CD14-positive monocyte (primary cell): ENCODE data around the gene GNA12. TPM values are rescaled to one million over a fixed set of nuclear protein-coding genes. Genes with fewer than 3 reads are reported as not detected.

ENCODE experiments used
- DNase-seq, 3 donors: peaks; one replicate each; pipeline ENCODE4 v3.0.0-alpha.2; 2011 to 2022
- H2AFZ ChIP-seq: 2 replicates; pipeline ENCODE4 v1.6.0; 2012; ENCODE audit warnings: mild to moderate bottlenecking, low read depth, low read length, inconsistent platforms; ENCODE audit not compliant: insufficient read depth, poor library complexity, severe bottlenecking
- H3K27ac ChIP-seq, 2 donors: 1 replicate in 1 of 2; 2 replicates in 1 of 2; pipeline ENCODE4 v1.5.1; 2012 to 2013; ENCODE audit warnings: low read length in 2 of 2, control low read depth in 1 of 2, inconsistent platforms in 1 of 2, low read depth in 1 of 2, mild to moderate bottlenecking in 1 of 2
- H3K27me3 ChIP-seq, 2 donors: one replicate each; pipeline versions ENCODE4 v1.6.0 to v1.6.1; 2011 to 2013; ENCODE audit warnings: low read length in 2 of 2; ENCODE audit not compliant: control insufficient read depth in 2 of 2, insufficient read depth in 2 of 2
- H3K36me3 ChIP-seq, 2 donors: replicated peaks in 1 of 2; 1 replicate in 1 of 2; 2 replicates in 1 of 2; pipeline versions ENCODE4 v1.5.1 to v1.6.1; 2012 to 2013; ENCODE audit warnings: low read length in 2 of 2, control low read depth in 1 of 2, inconsistent platforms in 1 of 2, mild to moderate bottlenecking in 1 of 2; ENCODE audit not compliant: insufficient read depth in 2 of 2, control insufficient read depth in 1 of 2
- H3K4me1 ChIP-seq, 2 donors: 1 replicate in 1 of 2; 2 replicates in 1 of 2; pipeline versions ENCODE4 v1.5.1 to v1.6.1; 2012 to 2013; ENCODE audit warnings: low read length in 2 of 2, control low read depth in 1 of 2, inconsistent platforms in 1 of 2, mild to moderate bottlenecking in 1 of 2, moderate library complexity in 1 of 2; ENCODE audit not compliant: insufficient read depth in 2 of 2, control insufficient read depth in 1 of 2
- H3K4me2 ChIP-seq: replicated peaks from 2 replicates; pipeline ENCODE3; 2012; ENCODE audit warnings: low read length, moderate library complexity, mild to moderate bottlenecking; ENCODE audit not compliant: poor library complexity, severe bottlenecking; ENCODE audit errors: extremely low read depth
- H3K4me3 ChIP-seq, 3 experiments: fragments of 200-600 bp in 1 of 3; sonication (generic) in 1 of 3; replicated peaks in 1 of 3; 1 replicate in 2 of 3; 2 replicates in 1 of 3; pipeline ENCODE4 v1.5.1; 2011 to 2013; ENCODE audit warnings: low read length in 3 of 3, mild to moderate bottlenecking in 3 of 3, control low read depth in 2 of 3, low read depth in 2 of 3, inconsistent platforms in 1 of 3, moderate library complexity in 1 of 3
- H3K79me2 ChIP-seq: 2 replicates; pipeline ENCODE4 v1.6.0; 2012; ENCODE audit warnings: mild to moderate bottlenecking, control low read depth, inconsistent platforms, low read length, moderate library complexity; ENCODE audit not compliant: insufficient read depth
- H3K9ac ChIP-seq: 2 replicates; pipeline ENCODE4 v1.6.0; 2017; ENCODE audit warnings: low read length, mild to moderate bottlenecking; ENCODE audit not compliant: insufficient read depth, poor library complexity, severe bottlenecking
- H3K9me3 ChIP-seq, 2 donors: replicated peaks in 1 of 2; 1 replicate in 1 of 2; 2 replicates in 1 of 2; pipeline versions ENCODE4 v1.5.1 to v1.6.1; 2012 to 2013; ENCODE audit warnings: low read length in 2 of 2, control low read depth in 1 of 2; ENCODE audit not compliant: control insufficient read depth in 1 of 2, insufficient read depth in 1 of 2
- H4K20me1 ChIP-seq: 2 replicates; pipeline ENCODE4 v1.6.0; 2012; ENCODE audit warnings: mild to moderate bottlenecking, low read length, control low read depth, moderate library complexity; ENCODE audit not compliant: insufficient read depth
- H3K27ac Mint-ChIP-seq, 7 donors: one replicate each; pipeline ENCODE4 v1.8.0; 2020; ENCODE audit warnings: mild to moderate bottlenecking in 7 of 7, mixed read lengths in 7 of 7, moderate library complexity in 6 of 7, inconsistent platforms in 2 of 7
- H3K27me3 Mint-ChIP-seq, 3 donors: one replicate each; pipeline ENCODE4 v1.8.0; 2021 to 2022; ENCODE audit warnings: low read depth in 3 of 3, mild to moderate bottlenecking in 3 of 3, mixed read lengths in 3 of 3, moderate library complexity in 3 of 3, inconsistent platforms in 1 of 3
- H3K36me3 Mint-ChIP-seq, 2 donors: one replicate each; pipeline ENCODE4 v1.8.0; 2020; ENCODE audit warnings: mixed read lengths in 2 of 2, inconsistent platforms in 1 of 2, mild to moderate bottlenecking in 1 of 2
- H3K4me1 Mint-ChIP-seq: one replicate; pipeline ENCODE4 v1.8.0; 2020; ENCODE audit warnings: mild to moderate bottlenecking, mixed read lengths
- H3K4me3 Mint-ChIP-seq, 2 donors: one replicate each; pipeline ENCODE4 v1.8.0; 2020; ENCODE audit warnings: mild to moderate bottlenecking in 2 of 2, mixed read lengths in 2 of 2, moderate library complexity in 1 of 2
- H3K9me3 Mint-ChIP-seq, 7 donors: one replicate each; pipeline ENCODE4 v1.8.0; 2020 to 2022; ENCODE audit warnings: mixed read lengths in 7 of 7, mild to moderate bottlenecking in 6 of 7, moderate library complexity in 6 of 7, inconsistent platforms in 2 of 7
- WGBS: methylation state at CpG from one replicate; pipeline ENCODE4 v1.1.5; 2013; ENCODE audit warnings: missing lambda C conversion rate; ENCODE audit not compliant: insufficient coverage; 5-methylcytosine and 5-hydroxymethylcytosine counted together
- intact Hi-C, 2 donors: fragments of 100-400 bp; cut with micrococcal nuclease; formaldehyde crosslinking; loops; one replicate each; pipeline versions ENCODE4 v1.15.0 to v1.15.1; 2023
- polyA plus RNA-seq, 3 donors: library from polyadenylated mRNA; depleted of rRNA in 1 of 3; unstranded in 2 of 3; stranded (reverse) in 1 of 3; fragments of 300-500 nt in 2 of 3; fragments of >200 nt in 1 of 3; fragmentation: Illumina TruSeq in 2 of 3; gene quantifications; 1 replicate in 2 of 3; 2 replicates in 1 of 3; pipeline ENCODE4 v1.2.3, GENCODE V29; 2012 to 2021
- TF ChIP-seq, protein P1 (sequence below): fragments of 200-600 bp; IDR thresholded peaks from one replicate; pipeline ENCODE4 v1.8.0; 2022; ENCODE audit warnings: antibody characterized with exemption, mild to moderate bottlenecking

The GNA12 gene
- polyA plus RNA-seq, 3 donors: 3.4 to 25.9 (median 10.6) TPM

DNA sequence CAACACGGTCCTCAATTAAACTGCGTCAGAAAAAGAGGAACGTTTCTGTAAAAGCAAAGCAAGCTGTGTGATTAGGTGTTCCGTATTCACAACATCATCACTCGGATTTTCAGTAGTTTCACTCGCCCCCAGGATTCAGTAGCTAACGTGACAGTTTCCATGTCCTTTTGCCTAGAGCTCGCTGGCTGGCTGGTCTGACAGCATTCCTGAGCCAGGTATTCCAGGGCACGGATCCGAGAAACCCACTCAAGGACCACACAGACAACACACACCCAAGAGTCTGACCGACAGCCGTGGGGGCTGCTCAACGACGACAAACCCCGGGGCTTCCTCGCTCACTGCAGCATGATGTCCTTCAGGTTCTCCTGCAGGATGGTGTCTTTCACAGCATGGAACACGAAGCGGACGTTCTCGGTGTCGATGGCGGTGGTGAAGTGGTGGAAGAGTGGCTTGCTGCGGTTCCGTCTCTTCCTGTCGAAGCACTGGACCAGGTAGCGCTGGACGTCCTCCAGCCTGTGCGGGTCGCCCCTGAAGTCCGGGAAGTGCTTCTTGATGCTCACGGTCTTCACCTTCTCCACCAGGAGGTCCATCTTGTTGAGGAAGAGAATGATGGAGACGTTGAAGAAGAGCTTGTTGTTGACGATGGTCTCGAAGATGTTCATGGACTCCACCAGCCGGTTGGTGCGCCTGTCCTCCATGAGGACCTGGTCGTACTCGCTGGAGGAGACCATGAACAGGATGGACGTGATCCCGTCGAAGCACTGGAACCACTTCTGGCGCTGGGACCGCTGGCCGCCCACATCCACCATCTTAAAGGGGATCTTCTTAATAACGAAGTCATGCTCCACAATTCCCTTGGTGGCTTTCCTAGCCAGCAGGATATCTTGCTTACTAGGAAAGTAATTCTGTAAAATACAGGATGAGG is 113.0 kb downstream of the GNA12 start:
- peaks cover 70 to 73% of the 10 kb centered on the region in 2 donors for H3K4me1 ChIP-seq
- H3K9ac ChIP-seq: no peak overlapping the region
- no peak overlapping the region for H3K4me3 Mint-ChIP-seq
- peak overlapping the region in 3 of 7 donors; percentile 3 to 57 (median 13) for H3K27ac Mint-ChIP-seq
- WGBS: 96% methylated on average over 26 of the region's 45 CpGs
- peaks cover 0 to 8% (median 3%) of the 10 kb centered on the region in 3 donors for H3K27me3 Mint-ChIP-seq
- H4K20me1 ChIP-seq: no peaks in the 10 kb centered on the region
- peaks cover 3% of the 10 kb centered on the region for H3K79me2 ChIP-seq
- no peaks in the 10 kb centered on the region for H3K9me3 ChIP-seq
- H3K36me3 ChIP-seq: peaks cover 16 to 24% of the 10 kb centered on the region in 2 donors
- peaks cover 70% of the 10 kb centered on the region for H3K4me1 Mint-ChIP-seq
- H3K4me2 ChIP-seq: no peak overlapping the region
- TF ChIP-seq, protein P1, sequence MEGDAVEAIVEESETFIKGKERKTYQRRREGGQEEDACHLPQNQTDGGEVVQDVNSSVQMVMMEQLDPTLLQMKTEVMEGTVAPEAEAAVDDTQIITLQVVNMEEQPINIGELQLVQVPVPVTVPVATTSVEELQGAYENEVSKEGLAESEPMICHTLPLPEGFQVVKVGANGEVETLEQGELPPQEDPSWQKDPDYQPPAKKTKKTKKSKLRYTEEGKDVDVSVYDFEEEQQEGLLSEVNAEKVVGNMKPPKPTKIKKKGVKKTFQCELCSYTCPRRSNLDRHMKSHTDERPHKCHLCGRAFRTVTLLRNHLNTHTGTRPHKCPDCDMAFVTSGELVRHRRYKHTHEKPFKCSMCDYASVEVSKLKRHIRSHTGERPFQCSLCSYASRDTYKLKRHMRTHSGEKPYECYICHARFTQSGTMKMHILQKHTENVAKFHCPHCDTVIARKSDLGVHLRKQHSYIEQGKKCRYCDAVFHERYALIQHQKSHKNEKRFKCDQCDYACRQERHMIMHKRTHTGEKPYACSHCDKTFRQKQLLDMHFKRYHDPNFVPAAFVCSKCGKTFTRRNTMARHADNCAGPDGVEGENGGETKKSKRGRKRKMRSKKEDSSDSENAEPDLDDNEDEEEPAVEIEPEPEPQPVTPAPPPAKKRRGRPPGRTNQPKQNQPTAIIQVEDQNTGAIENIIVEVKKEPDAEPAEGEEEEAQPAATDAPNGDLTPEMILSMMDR: no peak
- no peaks in the 10 kb centered on the region for H3K27me3 ChIP-seq
- H3K9me3 Mint-ChIP-seq: peaks cover 0 to 7% (median 3%) of the 10 kb centered on the region in 7 donors
- intact Hi-C loops: loop anchor here in 1 of 2 donors (5.0 to 10.0 kb wide), 2 partner anchors 46 to 114 kb away; partner anchors contain the start of gene GNA12
- H2AFZ ChIP-seq: no peak overlapping the region
- H3K36me3 Mint-ChIP-seq: peaks cover 64 to 66% of the 10 kb centered on the region in 2 donors
- no peak overlapping the region for H3K27ac ChIP-seq
- DNase-seq: no peak
- no peak overlapping the region for H3K4me3 ChIP-seq

DNA sequence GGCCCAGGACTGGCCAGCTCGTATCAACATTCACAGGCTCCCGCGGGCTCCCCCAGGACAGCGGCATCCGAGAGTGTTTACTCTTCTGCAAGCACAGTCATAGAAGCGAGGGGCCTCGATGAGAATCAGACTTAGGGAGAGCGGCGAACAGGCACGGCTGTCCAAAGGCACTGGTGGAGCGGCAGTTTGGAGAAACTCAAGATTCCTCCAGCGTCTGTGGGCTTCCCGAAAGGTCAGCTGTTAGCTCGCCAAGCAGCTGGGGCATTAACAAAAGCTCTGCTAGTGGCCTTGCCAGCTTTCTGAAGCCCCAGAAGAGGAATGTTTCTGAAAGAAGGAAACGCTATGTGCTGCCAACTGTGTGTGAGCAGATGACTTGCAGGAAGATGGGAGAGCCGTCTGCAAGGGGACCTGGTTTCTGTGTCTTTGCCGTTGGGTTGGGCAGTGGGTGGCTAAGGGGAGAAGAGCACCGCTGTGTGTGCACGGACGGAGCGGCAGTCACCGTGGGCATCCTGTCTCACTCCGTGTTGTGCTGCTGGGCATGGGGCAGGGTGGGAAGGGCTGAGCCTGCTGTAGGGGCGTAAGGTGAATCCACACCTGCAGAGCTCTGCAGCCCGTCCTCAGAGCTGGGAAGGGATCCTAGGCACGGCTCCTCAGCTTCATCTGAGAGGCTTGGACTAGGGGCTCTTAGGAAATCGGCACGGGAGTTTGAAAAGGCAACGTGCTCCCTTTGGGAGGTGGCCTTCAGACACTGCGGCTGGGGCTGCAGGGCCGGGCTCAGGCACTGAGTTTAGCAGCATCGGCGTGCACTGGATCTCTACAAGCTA is 114.0 kb downstream of the GNA12 start:
- Histone ChIP-seq H3K4me3 (no peak overlapping the region), H3K9me3 (no peaks in the 10 kb centered on the region), H3K27me3 (no peaks in the 10 kb centered on the region), H3K36me3 (peaks cover 19 to 26% of the 10 kb centered on the region in 2 donors), H3K9ac (no peak overlapping the region), H4K20me1 (no peaks in the 10 kb centered on the region), H3K27ac (no peak overlapping the region), H2AFZ (no peak overlapping the region), H3K79me2 (no peaks in the 10 kb centered on the region), H3K4me2 (no peak overlapping the region), H3K4me1 (peaks cover 60 to 62% of the 10 kb centered on the region in 2 donors)
- H3K9me3 Mint-ChIP-seq: peaks cover 0 to 7% (median 4%) of the 10 kb centered on the region in 7 donors
- intact Hi-C loops: loop anchor here in 1 of 2 donors (5.0 to 10.0 kb wide), 3 partner anchors 37 to 115 kb away; partner anchors contain the start of gene GNA12
- peak overlapping the region in 1 of 2 donors; percentile 35 for H3K4me3 Mint-ChIP-seq
- peaks cover 71 to 74% of the 10 kb centered on the region in 2 donors for H3K36me3 Mint-ChIP-seq
- 50% methylated on average over 31 of the region's 33 CpGs for WGBS
- H3K4me1 Mint-ChIP-seq: peaks cover 60% of the 10 kb centered on the region
- TF ChIP-seq, protein P1: no peak
- peak in 1 of 3 donors; percentile 7 for DNase-seq
- H3K27ac Mint-ChIP-seq: peak overlapping the region; percentile 12 to 93 (median 54)
- peaks cover 0 to 4% (median 3%) of the 10 kb centered on the region in 3 donors for H3K27me3 Mint-ChIP-seq
